ENCODE measurements around the gene DDX31. TPM values are rescaled to one million over a fixed set of nuclear protein-coding genes. Genes with fewer than 3 reads are reported as not detected.

The DDX31 gene
- total RNA-seq, 2 donors from 2014 or later: 7.6 to 19.7 TPM

GRCh38 chr9:132556235-132556634 is 113.5 kb downstream of the DDX31 start:
- Histone ChIP-seq H3K27me3 (replicated peaks; ENCODE audit: insufficient read depth) (no peaks in the 10 kb centered on the region), H3K27ac (no peak overlapping the region), H3K4me3 (no peak overlapping the region), H3K36me3 (no peaks in the 10 kb centered on the region), H3K4me1 (ENCODE audit: control insufficient read depth in 1 of 2, low read depth in 2 of 2) (no peaks in the 10 kb centered on the region), H3K9me3 (no peaks in the 10 kb centered on the region)
- TF ChIP-seq CTCF (IDR thresholded peaks at IDR 0.05): no peak
- ATAC-seq (ENCODE audit: insufficient number of reproducible peaks, low FRiP score, low read depth) (no peak), DNase-seq (ENCODE audit: low spot score) (no peak)

- TF ChIP-seq CTCF (IDR thresholded peaks at IDR 0.05): no peak
- ATAC-seq (ENCODE audit: insufficient number of reproducible peaks, low FRiP score, low read depth) (no peak), DNase-seq (ENCODE audit: low spot score) (no peak)
- no peaks in the 10 kb centered on the region for H3K27me3 ChIP-seq (replicated peaks; ENCODE audit: insufficient read depth)
- H3K4me3 ChIP-seq: no peak overlapping the region
- no peaks in the 10 kb centered on the region for H3K9me3 ChIP-seq
- H3K4me1 ChIP-seq (ENCODE audit: control insufficient read depth in 1 of 2, low read depth in 2 of 2): no peaks in the 10 kb centered on the region
- H3K27ac ChIP-seq: no peak overlapping the region
- no peaks in the 10 kb centered on the region for H3K36me3 ChIP-seq
Measured at GRCh38 chr9:132555528-132555927, 114.3 kb downstream of the DDX31 start.

GRCh38 chr9:132554755-132555154 is 115.0 kb downstream of the DDX31 start:
- DNase-seq (ENCODE audit: low spot score): no peak
- Histone ChIP-seq H3K27me3 (replicated peaks; ENCODE audit: insufficient read depth) (no peaks in the 10 kb centered on the region), H3K27ac (no peak overlapping the region), H3K36me3 (no peaks in the 10 kb centered on the region), H3K9me3 (no peaks in the 10 kb centered on the region), H3K4me1 (ENCODE audit: control insufficient read depth in 1 of 2, low read depth in 2 of 2) (no peaks in the 10 kb centered on the region), H3K4me3 (no peak overlapping the region)
- no peak for ATAC-seq (ENCODE audit: insufficient number of reproducible peaks, low FRiP score, low read depth)
- no peak for TF ChIP-seq CTCF (IDR thresholded peaks at IDR 0.05)

- Histone ChIP-seq H3K36me3 (no peaks in the 10 kb centered on the region), H3K9me3 (no peaks in the 10 kb centered on the region), H3K4me1 (ENCODE audit: control insufficient read depth in 1 of 2, low read depth in 2 of 2) (no peaks in the 10 kb centered on the region), H3K27ac (no peak overlapping the region), H3K4me3 (no peak overlapping the region), H3K27me3 (replicated peaks; ENCODE audit: insufficient read depth) (no peaks in the 10 kb centered on the region)
- TF ChIP-seq CTCF (IDR thresholded peaks at IDR 0.05): no peak
- ATAC-seq (ENCODE audit: insufficient number of reproducible peaks, low FRiP score, low read depth) (no peak), DNase-seq (ENCODE audit: low spot score) (no peak)
Measured at GRCh38 chr9:132552041-132552440, 117.7 kb downstream of the DDX31 start.

GRCh38 chr9:132551556-132551955 is 118.2 kb downstream of the DDX31 start:
- Histone ChIP-seq H3K27me3 (replicated peaks; ENCODE audit: insufficient read depth) (no peaks in the 10 kb centered on the region), H3K4me3 (no peak overlapping the region), H3K27ac (no peak overlapping the region), H3K4me1 (ENCODE audit: control insufficient read depth in 1 of 2, low read depth in 2 of 2) (peaks cover 0 to under 1% of the 10 kb centered on the region in 2 donors), H3K9me3 (no peaks in the 10 kb centered on the region), H3K36me3 (no peaks in the 10 kb centered on the region)
- ATAC-seq (ENCODE audit: insufficient number of reproducible peaks, low FRiP score, low read depth): no peak
- TF ChIP-seq CTCF (IDR thresholded peaks at IDR 0.05): no peak
- DNase-seq (ENCODE audit: low spot score): no peak
